GM12878 (cell line): ENCODE results near the gene THY1.
A peak's percentile ranks its signal among the peaks of the same experiment; 100 is the strongest.

Experiments
- CBX5 ChIP-seq: sonication (generic); IDR thresholded peaks from 2 replicates; pipeline ENCODE4 v1.6.1; 2016; ENCODE audit warnings: low read depth, moderate library complexity, mild to moderate bottlenecking, inconsistent platforms
- CTCF ChIP-seq, 3 experiments: IDR thresholded peaks in 2 of 3; conservative IDR thresholded peaks in 1 of 3; 2 replicates each; pipeline ENCODE4 v1.5.1; 2011; ENCODE audit warnings: low read depth in 3 of 3, low read length in 3 of 3, mild to moderate bottlenecking in 3 of 3, control low read depth in 2 of 3, moderate library complexity in 2 of 3, inconsistent platforms in 1 of 3, mixed read lengths in 1 of 3; ENCODE audit not compliant: control insufficient read depth in 2 of 3, insufficient read depth in 1 of 3; ENCODE audit errors: extremely low read depth in 1 of 3
- DPF2 ChIP-seq: fragments of 450-650 bp; IDR thresholded peaks from 2 replicates; pipeline ENCODE4 v1.6.1; 2017; ENCODE audit warnings: mild to moderate bottlenecking
- EZH2 ChIP-seq: IDR thresholded peaks from 2 replicates; pipeline ENCODE4 v1.6.1; 2012; ENCODE audit warnings: low read depth, mild to moderate bottlenecking, control low read depth, inconsistent platforms, low read length, borderline replicate concordance; ENCODE audit not compliant: control insufficient read depth
- GABPA ChIP-seq: IDR thresholded peaks from 2 replicates; pipeline ENCODE4 v1.6.1; 2014; ENCODE audit warnings: antibody characterized with exemption, low read depth, mild to moderate bottlenecking, inconsistent platforms
- KDM1A ChIP-seq: fragments of 200-600 bp; sonication (generic); IDR thresholded peaks from 2 replicates; pipeline ENCODE4 v1.6.1; 2016; ENCODE audit warnings: borderline replicate concordance
- TCF3 ChIP-seq: IDR thresholded peaks from 2 replicates; pipeline ENCODE4 v1.6.1; 2012; ENCODE audit warnings: low read depth, mild to moderate bottlenecking, low read length, borderline replicate concordance; ENCODE audit not compliant: insufficient read depth

- TF ChIP-seq CTCF (IDR thresholded peaks at IDR 0.05 in 2 of 3, conservative IDR thresholded peaks at IDR 0.05 in 1 of 3; ENCODE audit: control insufficient read depth in 2 of 3, extremely low read depth in 1 of 3, insufficient read depth in 1 of 3, low read depth in 3 of 3, low read length in 3 of 3) = peak; percentile 83 to 88 (median 87)
- no peak for TF ChIP-seq KDM1A
- no peak for TF ChIP-seq DPF2
- TF ChIP-seq GABPA = no peak
- TF ChIP-seq EZH2 = no peak
- no peak for TF ChIP-seq TCF3
- TF ChIP-seq CBX5 = no peak
Observed at GRCh38 chr11:119381181-119381988, 41.6 kb downstream of the THY1 start, which contains the start of gene USP2.
